Hepatocyte (in vitro differentiated cells): ENCODE data around the gene LRRC43. TPM values are rescaled to one million over a fixed set of nuclear protein-coding genes. Genes with fewer than 3 reads are reported as not detected.

ENCODE experiments used
- DNase-seq: peaks from one replicate; pipeline ENCODE4 v3.0.0-alpha.2; 2016; ENCODE audit warnings: low spot score
- H2AFZ ChIP-seq: fragments of 200-600 bp; sonication (generic); 2 replicates; pipeline ENCODE4 v1.6.0; 2016; ENCODE audit warnings: antibody characterized with exemption, mild to moderate bottlenecking
- H3K27ac ChIP-seq: fragments of 200-600 bp; sonication (generic); 2 replicates; pipeline ENCODE4 v1.5.1; 2016; ENCODE audit warnings: mild to moderate bottlenecking
- H3K27me3 ChIP-seq: fragments of 200-600 bp; sonication (generic); 2 replicates; pipeline ENCODE4 v1.6.1; 2016
- H3K36me3 ChIP-seq: fragments of 200-600 bp; sonication (generic); replicated peaks from 2 replicates; pipeline ENCODE4 v1.5.1; 2016; ENCODE audit warnings: low read depth; ENCODE audit not compliant: insufficient read depth
- H3K4me1 ChIP-seq: fragments of 200-600 bp; sonication (generic); 2 replicates; pipeline ENCODE4 v1.5.1; 2016; ENCODE audit warnings: mild to moderate bottlenecking, moderate library complexity; ENCODE audit not compliant: insufficient read depth
- H3K4me2 ChIP-seq: fragments of 200-600 bp; sonication (generic); 2 replicates; pipeline ENCODE4 v1.6.0; 2016
- H3K4me3 ChIP-seq: fragments of 200-600 bp; sonication (generic); 2 replicates; pipeline ENCODE4 v1.5.1; 2016; ENCODE audit warnings: mild to moderate bottlenecking
- H3K79me2 ChIP-seq: fragments of 200-600 bp; sonication (generic); 2 replicates; pipeline ENCODE4 v1.6.0; 2017; ENCODE audit warnings: mild to moderate bottlenecking
- H3K9me2 ChIP-seq: fragments of 200-600 bp; sonication (generic); replicated peaks from 2 replicates; pipeline ENCODE4 v1.6.0; 2017; ENCODE audit warnings: mild to moderate bottlenecking; ENCODE audit not compliant: insufficient read depth
- H3K9me3 ChIP-seq: fragments of 200-600 bp; sonication (generic); 2 replicates; pipeline ENCODE4 v1.5.1; 2016; ENCODE audit warnings: low read depth, mild to moderate bottlenecking
- H4K20me1 ChIP-seq: fragments of 200-600 bp; sonication (generic); 2 replicates; pipeline ENCODE4 v1.6.0; 2016; ENCODE audit warnings: mild to moderate bottlenecking; ENCODE audit not compliant: insufficient read depth, poor library complexity, severe bottlenecking
- CTCF ChIP-seq: fragments of 200-600 bp; sonication (generic); IDR thresholded peaks from 2 replicates; pipeline ENCODE4 v1.5.1; 2016; ENCODE audit warnings: antibody characterized with exemption, mild to moderate bottlenecking; ENCODE audit not compliant: poor library complexity
- EZH2 ChIP-seq: fragments of 200-600 bp; sonication (generic); IDR thresholded peaks from 2 replicates; pipeline ENCODE4 v1.6.1; 2016; ENCODE audit warnings: antibody characterized with exemption, mild to moderate bottlenecking, borderline replicate concordance
- EZH2phosphoT487 ChIP-seq: fragments of 200-600 bp; sonication (generic); IDR thresholded peaks from one replicate; pipeline ENCODE4 v1.6.1; 2018; ENCODE audit warnings: antibody characterized with exemption, mild to moderate bottlenecking, low read depth, moderate library complexity; ENCODE audit not compliant: unreplicated experiment, severe bottlenecking
- WGBS: methylation state at CpG from one replicate; pipeline ENCODE4 v1.1.6; 2016; ENCODE audit warnings: low lambda C conversion rate; ENCODE audit errors: missing lambda C conversion rate; 5-methylcytosine and 5-hydroxymethylcytosine counted together
- polyA plus RNA-seq: library from polyadenylated mRNA; unstranded; fragments of >200 nt; fragmentation: Nextera tagmentation; extraction: Ambion mirVana; gene quantifications from 2 replicates; pipeline ENCODE4 v1.2.1, GENCODE V29; 2016
- total RNA-seq: library from RNA; depleted of rRNA; stranded (reverse); fragments of >200 nt; gene quantifications from 2 replicates; pipeline ENCODE4 v1.2.3, GENCODE V29; 2014

LRRC43 gene
- total and polyA plus RNA-seq, 2 experiments from 2014 or later: 1.7 TPM

DNA sequence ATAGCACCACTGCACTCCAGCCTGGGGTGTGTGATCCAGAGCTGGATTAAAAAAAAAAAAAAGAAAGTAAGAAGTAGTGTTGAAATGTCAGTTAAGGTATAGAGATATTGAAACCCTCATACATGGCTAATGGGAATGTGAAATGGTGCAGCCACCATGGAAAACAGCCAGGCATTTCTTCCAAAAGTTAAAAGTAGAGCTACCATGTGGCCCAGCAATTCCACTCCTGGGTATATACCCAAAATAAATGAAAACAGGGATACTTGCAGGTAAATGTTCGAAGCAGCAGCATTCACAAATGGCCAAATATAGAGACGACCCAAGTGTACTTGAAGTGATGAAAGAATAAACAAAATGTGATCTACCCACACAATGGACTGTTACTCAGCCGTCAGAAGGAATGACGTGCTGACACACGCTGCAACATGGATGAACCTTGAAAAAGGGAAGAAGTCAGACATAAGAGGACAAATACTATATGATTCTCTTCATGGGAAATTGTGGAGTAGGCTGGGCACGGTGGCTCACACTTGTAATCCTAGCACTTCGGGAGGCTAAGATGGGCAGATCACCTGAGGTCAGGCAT is 24.1 kb upstream of the LRRC43 start:
- Histone ChIP-seq H3K9me2 (no peaks in the 10 kb centered on the region), H3K79me2 (no peaks in the 10 kb centered on the region), H2AFZ (no peak overlapping the region), H3K4me1 (no peaks in the 10 kb centered on the region), H3K27ac (no peak overlapping the region), H4K20me1 (no peaks in the 10 kb centered on the region), H3K36me3 (no peaks in the 10 kb centered on the region), H3K9me3 (no peaks in the 10 kb centered on the region), H3K27me3 (no peaks in the 10 kb centered on the region), H3K4me3 (no peak overlapping the region), H3K4me2 (no peak overlapping the region)
- DNase-seq: no peak
- TF ChIP-seq CTCF (no peak), EZH2 (no peak), EZH2phosphoT487 (no peak)
- WGBS: 92% methylated on average over 7 of the region's 7 CpGs

DNA sequence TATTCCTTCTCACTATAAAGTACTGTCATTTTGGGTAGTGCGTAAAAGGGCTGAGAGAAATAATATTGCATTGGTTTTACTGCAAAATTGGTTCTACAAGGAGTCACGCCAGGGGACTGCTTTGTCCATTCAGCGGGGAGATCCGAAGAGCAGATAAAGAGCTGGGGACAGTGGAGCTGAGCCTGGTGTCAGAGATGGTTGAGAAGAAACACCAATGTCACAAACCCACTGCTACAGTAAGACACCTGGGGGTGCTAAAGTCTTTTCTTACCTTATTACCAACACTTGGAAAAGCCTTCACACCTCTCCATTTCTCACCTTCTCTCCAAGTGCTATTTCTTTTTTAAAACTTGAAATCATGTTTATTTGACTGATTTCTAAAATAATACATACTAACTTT is 23.0 kb upstream of the LRRC43 start:
- TF ChIP-seq CTCF (no peak), EZH2phosphoT487 (no peak), EZH2 (no peak)
- H3K4me1 ChIP-seq: no peaks in the 10 kb centered on the region
- no peaks in the 10 kb centered on the region for H4K20me1 ChIP-seq
- no peaks in the 10 kb centered on the region for H3K9me3 ChIP-seq
- no peaks in the 10 kb centered on the region for H3K79me2 ChIP-seq
- no peaks in the 10 kb centered on the region for H3K36me3 ChIP-seq
- no peak overlapping the region for H3K4me3 ChIP-seq
- no peak overlapping the region for H3K4me2 ChIP-seq
- 60% methylated on average over 4 of the region's 4 CpGs for WGBS
- H3K9me2 ChIP-seq: no peaks in the 10 kb centered on the region
- no peak overlapping the region for H2AFZ ChIP-seq
- no peak overlapping the region for H3K27ac ChIP-seq
- no peak for DNase-seq
- H3K27me3 ChIP-seq: no peaks in the 10 kb centered on the region

GRCh38 chr12:122160761-122161160 is 22.2 kb upstream of the LRRC43 start:
- Histone ChIP-seq H3K36me3 (no peaks in the 10 kb centered on the region), H4K20me1 (no peaks in the 10 kb centered on the region), H3K4me1 (no peaks in the 10 kb centered on the region), H3K9me2 (no peaks in the 10 kb centered on the region), H3K9me3 (no peaks in the 10 kb centered on the region), H3K4me2 (no peak overlapping the region), H3K79me2 (no peaks in the 10 kb centered on the region), H3K27me3 (no peaks in the 10 kb centered on the region), H3K27ac (no peak overlapping the region), H3K4me3 (no peak overlapping the region), H2AFZ (no peak overlapping the region)
- DNase-seq: no peak
- TF ChIP-seq CTCF (no peak), EZH2phosphoT487 (no peak), EZH2 (no peak)
- WGBS: 82% methylated on average over 10 of the region's 11 CpGs
